Measurements from ENCODE around the gene RIPK1. TPM values are rescaled to one million over a fixed set of nuclear protein-coding genes. Genes with fewer than 3 reads are reported as not detected.
A peak's percentile ranks its signal among the peaks of the same experiment; 100 is the strongest.
"Not testable (repeated sequence)": the region's sequence is repeated elsewhere in the genome, so short reads cannot be mapped to it uniquely, and the experiment has no call there.

Gene RIPK1
- total and polyA plus RNA-seq, 10 of the 15 experiments (the other 5 are each of a cell fraction or from before 2014, with no cell fraction given) = 1.6 to 11.2 (median 6.3) TPM

GRCh38 chr6:3020976-3021598 lies 47.2 kb upstream of the RIPK1 start:
- H3K9ac ChIP-seq (ENCODE audit: control insufficient read depth, insufficient read depth, low read length); H3K4me3 ChIP-seq; ATAC-seq; POLR2A ChIA-PET; H3K27ac ChIP-seq (ENCODE audit: control insufficient read depth, insufficient read depth); DNase-seq (ENCODE audit: low read depth, low spot score); BruUV-seq (replicated peaks); in situ Hi-C loops (cut with MboI); H3K36me3 ChIP-seq (ENCODE audit: control insufficient read depth in 2 of 2, insufficient read depth in 2 of 2, low read length in 1 of 2); H3K9me3 ChIP-seq (replicated peaks; ENCODE audit: control insufficient read depth, insufficient read depth, low read length); intact Hi-C loops (cut with micrococcal nuclease; ENCODE audit: unreplicated experiment); H4K20me1 ChIP-seq (ENCODE audit: control insufficient read depth, insufficient read depth); H3K4me2 ChIP-seq (ENCODE audit: control insufficient read depth, insufficient read depth); H3K79me2 ChIP-seq (ENCODE audit: control insufficient read depth, insufficient read depth, low read length); H2AFZ ChIP-seq (ENCODE audit: control insufficient read depth, low read depth, low read length); H3K27me3 ChIP-seq (replicated peaks in 1 of 2; ENCODE audit: control insufficient read depth in 2 of 2, insufficient read depth in 2 of 2, low read length in 1 of 2): not testable (repeated sequence)
- H3K4me1 ChIP-seq (ENCODE audit: control insufficient read depth, insufficient read depth, low read length) = peaks cover 29% of the 10 kb centered on the region
- SMC1A ChIA-PET (ENCODE audit: uncharacterized antibody, unreplicated experiment) = interaction anchor here (1.0 kb wide), 1 partner anchor 79 kb away, joined by 3 read pairs; no protein-coding TSS in a partner anchor
- FAIRE-seq = peak; percentile 56
- CTCF ChIA-PET = interaction anchor here (1.1 kb wide), 1 partner anchor 69 kb away, joined by 4 read pairs; no protein-coding TSS in a partner anchor
- WGBS (ENCODE audit: insufficient coverage, insufficient replicate concordance, low lambda C conversion rate, missing lambda C conversion rate) = 97% methylated on average over 2 of the region's 2 CpGs
- RAD21 ChIA-PET (ENCODE audit: unreplicated experiment) = interaction anchor here (1.5 kb wide), 1 partner anchor 22 kb away, joined by 5 read pairs; the partner anchor contains the start of gene NQO2

- H3K4me3 ChIP-seq = peak overlapping the region; percentile 71
- FAIRE-seq (no peak), ATAC-seq (peak; percentile 18; the same call in 2 of the 3 replicates), DNase-seq (ENCODE audit: low read depth, low spot score) (no peak)
- ChIA-PET RAD21 (ENCODE audit: unreplicated experiment) (interaction anchor here (1.0 kb wide), 1 partner anchor 21 kb away, joined by 3 read pairs; no protein-coding TSS in a partner anchor), CTCF (interaction anchor here (0.6 to 2.3 kb wide), 3 partner anchors 22 to 290 kb away, joined by 3 to 6 read pairs (median 3); no protein-coding TSS in a partner anchor), POLR2A (interaction anchor here (0.6 to 1.6 kb wide), 2 partner anchors 33 to 162 kb away, joined by 4 read pairs; no protein-coding TSS in a partner anchor), SMC1A (ENCODE audit: uncharacterized antibody, unreplicated experiment) (interaction anchor here (0.7 to 1.6 kb wide), 3 partner anchors 16 to 41 kb away, joined by 3 to 5 read pairs (median 3); no protein-coding TSS in a partner anchor)
- H3K36me3 ChIP-seq (ENCODE audit: control insufficient read depth in 2 of 2, insufficient read depth in 2 of 2, low read length in 1 of 2) = no peaks in the 10 kb centered on the region
- H3K9me3 ChIP-seq (replicated peaks; ENCODE audit: control insufficient read depth, insufficient read depth, low read length) = no peaks in the 10 kb centered on the region
- in situ Hi-C loops (cut with MboI) (no loop called here), intact Hi-C loops (cut with micrococcal nuclease; ENCODE audit: unreplicated experiment) (loop anchor here (1.0 kb wide), 1 partner anchor 23 kb away; no protein-coding TSS in a partner anchor)
- whole genome bisulfite sequencing (ENCODE audit: insufficient coverage, insufficient replicate concordance, low lambda C conversion rate, missing lambda C conversion rate) = 21% methylated on average over 26 of the region's 26 CpGs
- peaks cover 40% of the 10 kb centered on the region for H3K4me1 ChIP-seq (ENCODE audit: control insufficient read depth, insufficient read depth, low read length)
- no peaks in the 10 kb centered on the region for H3K27me3 ChIP-seq (replicated peaks in 1 of 2; ENCODE audit: control insufficient read depth in 2 of 2, insufficient read depth in 2 of 2, low read length in 1 of 2)
- H3K4me2 ChIP-seq (ENCODE audit: control insufficient read depth, insufficient read depth) = peak overlapping the region; percentile 100
- H2AFZ ChIP-seq (ENCODE audit: control insufficient read depth, low read depth, low read length) = peak overlapping the region; percentile 92
- H3K27ac ChIP-seq (ENCODE audit: control insufficient read depth, insufficient read depth) = peak overlapping the region; percentile 88
- TSS peak; percentile 95 for BruUV-seq (replicated peaks)
- H4K20me1 ChIP-seq (ENCODE audit: control insufficient read depth, insufficient read depth) = no peaks in the 10 kb centered on the region
- H3K79me2 ChIP-seq (ENCODE audit: control insufficient read depth, insufficient read depth, low read length) = no peaks in the 10 kb centered on the region
- H3K9ac ChIP-seq (ENCODE audit: control insufficient read depth, insufficient read depth, low read length) = peak overlapping the region; percentile 52
- TF ChIP-seq JUND (IDR thresholded peaks at IDR 0.05; ENCODE audit: low read depth, low read length) = no peak
- no peak for TF ChIP-seq ZSCAN29 (IDR thresholded peaks at IDR 0.05)
- no peak for TF ChIP-seq ZZZ3 (IDR thresholded peaks at IDR 0.05; ENCODE audit: control insufficient read depth, insufficient read length, low read depth)
- TF ChIP-seq ZNF687 (IDR thresholded peaks at IDR 0.05) = no peak
- no peak for TF ChIP-seq RAD51 (IDR thresholded peaks at IDR 0.05)
- no peak for TF ChIP-seq RCOR1 (conservative IDR thresholded peaks at IDR 0.05; ENCODE audit: low read depth, low read length)
- TF ChIP-seq IRF5 (IDR thresholded peaks at IDR 0.05; ENCODE audit: borderline replicate concordance) = no peak
- TF ChIP-seq KAT2A (conservative IDR thresholded peaks at IDR 0.05; ENCODE audit: control insufficient read depth, low read depth, low read length) = no peak
Measured at GRCh38 chr6:3022765-3023662, 45.3 kb upstream of the RIPK1 start.

Data from GM12878 (cell line).